ENCODE results near the gene RRN3.

The RRN3 gene

GRCh38 chr16:15043344-15043743 is 50.7 kb downstream of the RRN3 start:
- Histone ChIP-seq H3K79me2 (ENCODE audit: insufficient read depth, low read length) (no peaks in the 10 kb centered on the region), H4K20me1 (ENCODE audit: insufficient read depth, low read length) (peaks cover 5% of the 10 kb centered on the region), H3K27me3 (ENCODE audit: insufficient read depth, low read length, poor library complexity) (no peaks in the 10 kb centered on the region), H3K4me3 (ENCODE audit: low read depth in 1 of 2, low read length in 2 of 2) (no peak overlapping the region), H2AFZ (ENCODE audit: low read depth, low read length) (no peak overlapping the region), H3K27ac (ENCODE audit: low read length) (no peak overlapping the region), H3K4me1 (ENCODE audit: insufficient read depth, low read length) (no peaks in the 10 kb centered on the region), H3K9ac (ENCODE audit: low read depth, low read length) (no peak overlapping the region), H3K9me3 (ENCODE audit: insufficient read depth, low read length, severe bottlenecking) (no peaks in the 10 kb centered on the region), H3K4me2 (ENCODE audit: insufficient read depth, low read length) (no peak overlapping the region), H3K36me3 (ENCODE audit: insufficient read depth, low read length) (peaks cover 69% of the 10 kb centered on the region)
- no peak for TF ChIP-seq EZH2 (IDR thresholded peaks at IDR 0.05; ENCODE audit: borderline replicate concordance, low read depth, low read length, severe bottlenecking)
- DNase-seq, result no peak
- no peak for ATAC-seq (ENCODE audit: insufficient read depth, low read depth)

GRCh38 chr16:15041271-15042004 is 52.6 kb downstream of the RRN3 start:
- Histone ChIP-seq H3K4me2 (ENCODE audit: insufficient read depth, low read length) (no peak overlapping the region), H3K9me3 (ENCODE audit: insufficient read depth, low read length, severe bottlenecking) (no peaks in the 10 kb centered on the region), H3K4me3 (ENCODE audit: low read depth in 1 of 2, low read length in 2 of 2) (no peak overlapping the region), H3K36me3 (ENCODE audit: insufficient read depth, low read length) (peaks cover 76% of the 10 kb centered on the region), H3K79me2 (ENCODE audit: insufficient read depth, low read length) (no peaks in the 10 kb centered on the region), H2AFZ (ENCODE audit: low read depth, low read length) (no peak overlapping the region), H3K27ac (ENCODE audit: low read length) (no peak overlapping the region), H4K20me1 (ENCODE audit: insufficient read depth, low read length) (no peaks in the 10 kb centered on the region), H3K27me3 (ENCODE audit: insufficient read depth, low read length, poor library complexity) (no peaks in the 10 kb centered on the region), H3K4me1 (ENCODE audit: insufficient read depth, low read length) (no peaks in the 10 kb centered on the region), H3K9ac (ENCODE audit: low read depth, low read length) (no peak overlapping the region)
- DNase-seq (no peak), ATAC-seq (ENCODE audit: insufficient read depth, low read depth) (no peak)
- TF ChIP-seq CTCF (IDR thresholded peaks at IDR 0.05; ENCODE audit: borderline replicate concordance, extremely low read depth, low read length, poor library complexity, severe bottlenecking) (no peak), EZH2 (IDR thresholded peaks at IDR 0.05; ENCODE audit: borderline replicate concordance, low read depth, low read length, severe bottlenecking) (no peak)

GRCh38 chr16:15038689-15039088 is 55.4 kb downstream of the RRN3 start:
- ATAC-seq (ENCODE audit: insufficient read depth, low read depth) (no peak), DNase-seq (no peak)
- H3K4me3 ChIP-seq (ENCODE audit: low read depth in 1 of 2, low read length in 2 of 2), result no peak overlapping the region
- no peak overlapping the region for H3K4me2 ChIP-seq (ENCODE audit: insufficient read depth, low read length)
- H3K4me1 ChIP-seq (ENCODE audit: insufficient read depth, low read length), result no peaks in the 10 kb centered on the region
- no peaks in the 10 kb centered on the region for H3K27me3 ChIP-seq (ENCODE audit: insufficient read depth, low read length, poor library complexity)
- no peak overlapping the region for H3K9ac ChIP-seq (ENCODE audit: low read depth, low read length)
- no peaks in the 10 kb centered on the region for H4K20me1 ChIP-seq (ENCODE audit: insufficient read depth, low read length)
- no peaks in the 10 kb centered on the region for H3K9me3 ChIP-seq (ENCODE audit: insufficient read depth, low read length, severe bottlenecking)
- H3K27ac ChIP-seq (ENCODE audit: low read length), result no peak overlapping the region
- H3K79me2 ChIP-seq (ENCODE audit: insufficient read depth, low read length), result no peaks in the 10 kb centered on the region
- H2AFZ ChIP-seq (ENCODE audit: low read depth, low read length), result no peak overlapping the region
- peaks cover 87% of the 10 kb centered on the region for H3K36me3 ChIP-seq (ENCODE audit: insufficient read depth, low read length)
- TF ChIP-seq CTCF (IDR thresholded peaks at IDR 0.05; ENCODE audit: borderline replicate concordance, extremely low read depth, low read length, poor library complexity, severe bottlenecking) (no peak), EZH2 (IDR thresholded peaks at IDR 0.05; ENCODE audit: borderline replicate concordance, low read depth, low read length, severe bottlenecking) (no peak)

GRCh38 chr16:15037745-15038144 is 56.3 kb downstream of the RRN3 start:
- no peak overlapping the region for H3K9ac ChIP-seq (ENCODE audit: low read depth, low read length)
- no peak overlapping the region for H2AFZ ChIP-seq (ENCODE audit: low read depth, low read length)
- no peaks in the 10 kb centered on the region for H4K20me1 ChIP-seq (ENCODE audit: insufficient read depth, low read length)
- TF ChIP-seq CTCF (IDR thresholded peaks at IDR 0.05; ENCODE audit: borderline replicate concordance, extremely low read depth, low read length, poor library complexity, severe bottlenecking) (no peak), EZH2 (IDR thresholded peaks at IDR 0.05; ENCODE audit: borderline replicate concordance, low read depth, low read length, severe bottlenecking) (no peak)
- ATAC-seq (ENCODE audit: insufficient read depth, low read depth), result no peak
- no peaks in the 10 kb centered on the region for H3K9me3 ChIP-seq (ENCODE audit: insufficient read depth, low read length, severe bottlenecking)
- H3K27me3 ChIP-seq (ENCODE audit: insufficient read depth, low read length, poor library complexity), result no peaks in the 10 kb centered on the region
- H3K79me2 ChIP-seq (ENCODE audit: insufficient read depth, low read length), result no peaks in the 10 kb centered on the region
- no peak overlapping the region for H3K4me3 ChIP-seq (ENCODE audit: low read depth in 1 of 2, low read length in 2 of 2)
- H3K27ac ChIP-seq (ENCODE audit: low read length), result no peak overlapping the region
- H3K36me3 ChIP-seq (ENCODE audit: insufficient read depth, low read length), result peaks cover 90% of the 10 kb centered on the region
- H3K4me1 ChIP-seq (ENCODE audit: insufficient read depth, low read length), result no peaks in the 10 kb centered on the region
- H3K4me2 ChIP-seq (ENCODE audit: insufficient read depth, low read length), result no peak overlapping the region
- DNase-seq, result no peak
